Small intestine (tissue), 7 donors: ENCODE results near the gene KIF3C. TPM values are rescaled to one million over a fixed set of nuclear protein-coding genes. Genes with fewer than 3 reads are reported as not detected.
"Not testable (repeated sequence)": the region's sequence is repeated elsewhere in the genome, so short reads cannot be mapped to it uniquely, and the experiment has no call there.

Experiments
- DNase-seq, 2 donors: peaks; one replicate each; pipeline versions ENCODE4 v3.0.0 to v3.0.0-alpha.2; 2013
- FAIRE-seq: peaks from 2 replicates; lab custom pipeline; 2012; peaks lifted over from hg19 to GRCh38; lab: Jason Lieb, UNC
- H3K27ac ChIP-seq, 3 donors: one replicate each; pipeline ENCODE4 v1.5.1; 2013; ENCODE audit warnings: low read length in 2 of 3, mild to moderate bottlenecking in 2 of 3, control low read depth in 1 of 3, inconsistent platforms in 1 of 3, low read depth in 1 of 3, moderate library complexity in 1 of 3
- H3K27me3 ChIP-seq, 3 donors: one replicate each; pipeline ENCODE4 v1.6.1; 2013; ENCODE audit warnings: low read length in 3 of 3, inconsistent platforms in 1 of 3; ENCODE audit not compliant: control insufficient read depth in 3 of 3, insufficient read depth in 3 of 3
- H3K36me3 ChIP-seq, 3 donors: one replicate each; pipeline ENCODE4 v1.6.1; 2013; ENCODE audit warnings: low read length in 3 of 3, inconsistent platforms in 1 of 3, low read depth in 1 of 3, mild to moderate bottlenecking in 1 of 3, moderate library complexity in 1 of 3; ENCODE audit not compliant: control insufficient read depth in 3 of 3, insufficient read depth in 2 of 3
- H3K4me1 ChIP-seq, 3 donors: one replicate each; pipeline ENCODE4 v1.6.1; 2013; ENCODE audit warnings: low read length in 2 of 3, inconsistent platforms in 1 of 3, low read depth in 1 of 3, mild to moderate bottlenecking in 1 of 3, moderate library complexity in 1 of 3; ENCODE audit not compliant: control insufficient read depth in 3 of 3, insufficient read depth in 2 of 3
- H3K4me3 ChIP-seq, 3 donors: one replicate each; pipeline ENCODE4 v1.5.1; 2013; ENCODE audit warnings: low read length in 3 of 3, control low read depth in 1 of 3, inconsistent platforms in 1 of 3, low read depth in 1 of 3, mild to moderate bottlenecking in 1 of 3, moderate library complexity in 1 of 3
- H3K9me3 ChIP-seq, 2 donors: one replicate each; pipeline ENCODE4 v1.6.1; 2013; ENCODE audit warnings: low read depth in 1 of 2, low read length in 1 of 2; ENCODE audit not compliant: control insufficient read depth in 2 of 2, insufficient read depth in 1 of 2
- WGBS, 3 donors: extraction: QIAGEN DNeasy Blood & Tissue Kit; methylation state at CpG; one replicate each; pipeline ENCODE4 v1.1.7; 2013; 5-methylcytosine and 5-hydroxymethylcytosine counted together
- polyA plus RNA-seq, 4 donors: library from polyadenylated mRNA; stranded (reverse) in 3 of 4; unstranded in 1 of 4; fragments of 200-250 nt in 3 of 4; fragments of 120-200 nt in 1 of 4; gene quantifications; one replicate each; pipeline versions ENCODE4 v1.2.1 to v1.2.3, GENCODE V29; 2013
- donor health status: healthy with polysubstance abuse.
- donor health status: control.
- donor health status: control.
- donor health status: Bipolar disorder and iron deficiency.
- donor health status: healthy.

KIF3C gene
- polyA plus RNA-seq, 4 donors, result 0.22 to 6.3 (median 1.8) TPM

DNA sequence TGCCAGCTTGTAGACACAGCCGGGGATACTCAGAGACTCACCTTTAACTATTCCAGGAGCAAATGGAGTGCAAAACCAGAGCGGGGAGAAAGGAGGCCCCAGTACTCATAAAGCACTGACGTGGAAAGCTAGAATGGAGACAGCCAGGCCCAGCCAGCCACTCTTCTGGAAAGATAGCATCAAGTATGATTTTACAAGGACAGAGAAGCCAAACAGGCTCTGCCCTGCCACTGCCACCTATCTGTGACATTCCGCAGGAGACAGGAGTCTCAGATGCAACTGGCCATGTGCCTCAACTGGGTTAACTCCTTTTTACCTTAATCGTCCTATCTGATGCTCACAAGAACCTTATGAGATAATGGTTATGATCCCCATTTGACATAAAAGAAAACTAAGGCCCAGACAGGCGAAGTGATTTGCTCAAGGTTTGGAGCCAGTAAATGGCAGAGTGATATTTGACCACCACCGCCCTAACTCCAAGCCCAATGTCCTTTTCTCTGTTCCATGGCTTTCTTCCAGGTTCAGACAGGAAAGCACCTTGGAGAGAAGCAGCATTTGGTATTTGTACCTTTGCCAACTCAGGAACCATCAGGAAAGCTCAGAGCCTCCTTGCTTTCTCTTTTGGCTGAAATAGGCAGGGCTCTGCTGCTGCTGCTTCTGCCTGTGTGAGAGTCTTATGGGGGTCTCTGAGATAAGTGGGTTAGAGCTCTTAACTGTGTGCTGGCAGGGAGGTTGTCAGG is 15.6 kb downstream of the KIF3C start:
- H3K27me3 ChIP-seq, result no peaks in the 10 kb centered on the region
- WGBS, 3 donors, result 88 to 90% (median 89%) methylated on average over 7 of the region's 7 CpGs
- H3K4me3 ChIP-seq, result no peak overlapping the region
- DNase-seq (no peak), FAIRE-seq (no peak)
- H3K9me3 ChIP-seq, result no peaks in the 10 kb centered on the region
- no peak overlapping the region for H3K27ac ChIP-seq
- peaks cover 0 to 3% (median 0%) of the 10 kb centered on the region in 3 donors for H3K36me3 ChIP-seq
- no peaks in the 10 kb centered on the region for H3K4me1 ChIP-seq

GRCh38 chr2:25964891-25965290 is 17.4 kb downstream of the KIF3C start:
- Histone ChIP-seq H3K36me3 (peaks cover 0 to 5% (median 0%) of the 10 kb centered on the region in 3 donors), H3K27me3 (no peaks in the 10 kb centered on the region), H3K9me3 (no peaks in the 10 kb centered on the region), H3K27ac (no peak overlapping the region), H3K4me3 (no peak overlapping the region), H3K4me1 (no peaks in the 10 kb centered on the region)
- DNase-seq, result no peak
- 82 to 87% (median 83%) methylated on average over 7 of the region's 7 CpGs for WGBS, 3 donors
- FAIRE-seq, result no peak

- Histone ChIP-seq H3K27me3 (no peaks in the 10 kb centered on the region), H3K36me3 (peaks cover 0 to 16% (median 0%) of the 10 kb centered on the region in 3 donors), H3K4me1 (no peaks in the 10 kb centered on the region), H3K4me3 (no peak overlapping the region), H3K27ac (no peak overlapping the region), H3K9me3 (no peaks in the 10 kb centered on the region)
- DNase-seq (no peak), FAIRE-seq (no peak)
- 66 to 82% (median 68%) methylated on average over 2 of the region's 2 CpGs for WGBS, 3 donors
Observed at GRCh38 chr2:25960920-25961319, 21.4 kb downstream of the KIF3C start.

DNA sequence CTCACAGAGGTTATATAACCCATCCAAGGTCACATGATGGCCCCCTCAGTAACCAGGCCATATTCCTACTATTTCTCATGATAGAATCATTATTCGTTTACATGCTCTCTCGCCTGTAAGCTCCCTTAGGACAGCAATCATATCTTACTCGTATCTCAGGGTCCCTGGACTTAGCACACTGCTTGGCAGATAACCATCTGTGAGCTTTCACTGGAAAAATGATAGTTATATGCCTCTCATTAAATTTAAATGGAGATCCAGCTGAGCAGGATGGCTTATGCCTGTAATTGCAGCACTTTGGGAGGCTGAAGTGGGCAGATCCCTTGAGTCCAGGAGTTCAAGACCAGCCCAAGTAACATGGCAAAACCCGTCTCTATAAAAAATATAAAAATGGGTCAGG is 21.9 kb downstream of the KIF3C start:
- no peaks in the 10 kb centered on the region for H3K4me1 ChIP-seq
- H3K4me3 ChIP-seq, result no peak overlapping the region
- no peaks in the 10 kb centered on the region for H3K9me3 ChIP-seq
- no peaks in the 10 kb centered on the region for H3K27me3 ChIP-seq
- 86 to 91% (median 86%) methylated on average over 4 of the region's 4 CpGs for WGBS, 3 donors
- no peak overlapping the region for H3K27ac ChIP-seq
- no peak for FAIRE-seq
- peaks cover 0 to 20% (median 0%) of the 10 kb centered on the region in 3 donors for H3K36me3 ChIP-seq
- no peak for DNase-seq

DNA sequence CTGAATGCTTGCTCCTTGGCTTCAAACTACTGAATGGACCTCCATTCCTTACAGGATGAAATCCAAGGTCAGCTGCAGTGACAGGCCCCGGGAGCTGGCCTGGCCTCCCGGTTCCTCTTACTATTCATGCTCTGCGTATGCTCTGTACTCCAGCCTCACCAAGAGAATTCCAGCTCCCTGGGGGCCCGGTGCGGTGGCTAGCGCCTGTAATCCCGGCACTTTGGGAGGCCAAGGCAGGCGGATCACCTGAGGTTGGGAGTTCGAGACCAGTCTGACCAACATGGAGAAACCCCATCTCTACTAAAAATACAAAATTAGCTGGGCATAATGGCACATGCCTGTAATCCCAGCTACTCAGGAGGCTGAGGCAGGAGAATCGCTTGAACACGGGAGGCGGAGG is 23.7 kb downstream of the KIF3C start:
- 92 to 96% (median 95%) methylated on average over 12 of the region's 12 CpGs for WGBS, 3 donors
- H3K4me3 ChIP-seq, H3K9me3 ChIP-seq, DNase-seq, H3K4me1 ChIP-seq, FAIRE-seq, H3K27me3 ChIP-seq, H3K27ac ChIP-seq: not testable (repeated sequence)
- peaks cover 0 to 20% (median 0%) of the 10 kb centered on the region in 3 donors for H3K36me3 ChIP-seq

- FAIRE-seq, result no peak
- Histone ChIP-seq H3K27me3 (no peaks in the 10 kb centered on the region), H3K4me1 (no peaks in the 10 kb centered on the region), H3K36me3 (peaks cover 0 to 20% (median 0%) of the 10 kb centered on the region in 3 donors), H3K9me3 (no peaks in the 10 kb centered on the region), H3K27ac (no peak overlapping the region), H3K4me3 (no peak overlapping the region)
- no peak for DNase-seq
- 86 to 93% (median 89%) methylated on average over 10 of the region's 10 CpGs for WGBS, 3 donors
Observed at GRCh38 chr2:25957743-25958142, 24.6 kb downstream of the KIF3C start.

DNA sequence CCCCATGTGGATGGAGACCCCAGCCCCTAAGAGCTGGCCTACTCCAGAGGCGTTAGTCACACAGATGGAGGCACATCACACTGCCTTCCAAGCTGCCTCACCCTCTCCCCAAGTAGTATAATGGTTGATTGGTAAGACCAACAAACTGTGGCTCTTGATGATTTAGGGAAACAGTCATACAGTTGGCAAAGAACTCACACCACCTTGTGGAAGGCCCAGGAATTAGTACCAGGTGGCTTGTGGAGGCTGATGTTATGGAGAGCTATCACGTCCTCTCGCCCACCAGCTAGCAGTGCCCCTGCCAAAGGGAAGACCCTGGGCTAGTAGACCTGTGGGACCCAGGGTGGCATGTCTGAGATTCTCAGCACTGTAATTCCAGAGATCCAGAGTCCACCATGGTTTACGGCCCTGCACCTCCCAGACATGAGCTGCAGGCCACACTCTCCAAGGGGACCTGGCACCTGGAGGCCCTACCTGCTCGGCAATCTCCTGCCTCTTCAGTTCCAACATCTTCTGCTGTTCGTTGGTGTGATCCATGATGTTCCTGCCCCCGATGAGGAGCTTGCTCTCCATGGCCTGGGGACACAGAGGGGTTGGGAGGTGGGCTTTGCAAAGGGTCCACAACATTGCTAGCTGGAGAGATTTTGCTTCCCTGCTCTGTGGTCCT is 26.3 kb downstream of the KIF3C start:
- no peak for DNase-seq
- Histone ChIP-seq H3K9me3 (no peaks in the 10 kb centered on the region), H3K27ac (no peak overlapping the region), H3K36me3 (peaks cover 0 to 23% (median 0%) of the 10 kb centered on the region in 3 donors), H3K27me3 (no peaks in the 10 kb centered on the region), H3K4me3 (no peak overlapping the region), H3K4me1 (no peaks in the 10 kb centered on the region)
- WGBS, 3 donors, result 66 to 87% (median 72%) methylated on average over 7 of the region's 7 CpGs
- FAIRE-seq, result no peak

- no peak for DNase-seq
- no peak overlapping the region for H3K27ac ChIP-seq
- H3K4me1 ChIP-seq, result no peaks in the 10 kb centered on the region
- H3K27me3 ChIP-seq, result no peaks in the 10 kb centered on the region
- H3K4me3 ChIP-seq, result no peak overlapping the region
- no peaks in the 10 kb centered on the region for H3K9me3 ChIP-seq
- peaks cover 0 to 21% (median 0%) of the 10 kb centered on the region in 3 donors for H3K36me3 ChIP-seq
- 65 to 79% (median 77%) methylated on average over 7 of the region's 7 CpGs for WGBS, 3 donors
- FAIRE-seq, result no peak
Observed at GRCh38 chr2:25955036-25955435, 27.3 kb downstream of the KIF3C start.
